Stimulated activated naive CD8-positive, alpha-beta T cell treated with anti-CD3 and anti-CD28 coated beads, Interleukin-15, amount 100 ng/mL, for 72 hours (primary cell): ENCODE measurements around the gene TEN1.
"Not testable (repeated sequence)": the region's sequence is repeated elsewhere in the genome, so short reads cannot be mapped to it uniquely, and the experiment has no call there.

ENCODE experiments used
- ATAC-seq: fragments of 150-1000 bp; cut with Tn5 transposase; 2 replicates; pipeline ENCODE4 v1.10.0; 2021; ENCODE audit warnings: mild to moderate bottlenecking, moderate library complexity
- DNase-seq, 2 donors: peaks; one replicate each; pipeline ENCODE4 v3.0.0; 2021 to 2022
- H3K27ac Mint-ChIP-seq, 2 donors: one replicate each; pipeline ENCODE4 v1.8.0; 2022; ENCODE audit warnings: mild to moderate bottlenecking in 2 of 2, mixed read lengths in 2 of 2, moderate library complexity in 2 of 2
- H3K27me3 Mint-ChIP-seq: one replicate; pipeline ENCODE4 v1.8.0; 2022; ENCODE audit warnings: mixed read lengths
- H3K4me1 Mint-ChIP-seq: one replicate; pipeline ENCODE4 v1.8.0; 2022; ENCODE audit warnings: mild to moderate bottlenecking, mixed read lengths
- H3K4me3 Mint-ChIP-seq, 2 donors: one replicate each; pipeline ENCODE4 v1.8.0; 2022; ENCODE audit warnings: mild to moderate bottlenecking in 2 of 2, mixed read lengths in 2 of 2, moderate library complexity in 1 of 2
- H3K9me3 Mint-ChIP-seq, 2 donors: one replicate each; pipeline ENCODE4 v1.8.0; 2022; ENCODE audit warnings: mixed read lengths in 2 of 2

Gene TEN1

GRCh38 chr17:75965468-75965867 lies 13.6 kb upstream of the TEN1 start:
- ATAC-seq (no peak), DNase-seq (no peak)
- Mint-ChIP-seq H3K4me3 (no peak overlapping the region), H3K27me3 (no peaks in the 10 kb centered on the region), H3K9me3 (no peaks in the 10 kb centered on the region), H3K4me1 (peaks cover 8% of the 10 kb centered on the region), H3K27ac (no peak overlapping the region)

GRCh38 chr17:75969044-75969443 lies 10.0 kb upstream of the TEN1 start:
- not testable (repeated sequence) for H3K9me3 Mint-ChIP-seq, H3K4me3 Mint-ChIP-seq, H3K27me3 Mint-ChIP-seq, ATAC-seq, DNase-seq, H3K27ac Mint-ChIP-seq, H3K4me1 Mint-ChIP-seq

GRCh38 chr17:75970011-75970523 lies 9.0 kb upstream of the TEN1 start:
- DNase-seq: no peak
- no peak for ATAC-seq
- no peaks in the 10 kb centered on the region for H3K27me3 Mint-ChIP-seq
- H3K9me3 Mint-ChIP-seq: no peaks in the 10 kb centered on the region
- H3K27ac Mint-ChIP-seq: no peak overlapping the region
- H3K4me3 Mint-ChIP-seq: no peak overlapping the region
- H3K4me1 Mint-ChIP-seq: no peaks in the 10 kb centered on the region

GRCh38 chr17:75970626-75971025 lies 8.4 kb upstream of the TEN1 start:
- Mint-ChIP-seq H3K9me3 (no peaks in the 10 kb centered on the region), H3K27me3 (no peaks in the 10 kb centered on the region), H3K4me1 (peaks cover 3% of the 10 kb centered on the region), H3K27ac (peak overlapping the region in 1 of 2 donors; percentile 27), H3K4me3 (no peak overlapping the region)
- DNase-seq: no peak
- no peak for ATAC-seq

GRCh38 chr17:75975187-75975586 lies 3.9 kb upstream of the TEN1 start:
- H3K9me3 Mint-ChIP-seq, ATAC-seq, H3K27me3 Mint-ChIP-seq, DNase-seq, H3K4me3 Mint-ChIP-seq, H3K27ac Mint-ChIP-seq: not testable (repeated sequence)
- H3K4me1 Mint-ChIP-seq: peaks cover 36% of the 10 kb centered on the region

- Mint-ChIP-seq H3K9me3 (no peaks in the 10 kb centered on the region), H3K4me3 (peak overlapping the region in 1 of 2 donors; percentile 5), H3K27ac (no peak overlapping the region), H3K4me1 (peaks cover 41% of the 10 kb centered on the region), H3K27me3 (no peaks in the 10 kb centered on the region)
- DNase-seq (no peak), ATAC-seq (no peak)
These were observed 3.3 kb upstream of the TEN1 start for GRCh38 chr17:75975757-75976174.

DNA sequence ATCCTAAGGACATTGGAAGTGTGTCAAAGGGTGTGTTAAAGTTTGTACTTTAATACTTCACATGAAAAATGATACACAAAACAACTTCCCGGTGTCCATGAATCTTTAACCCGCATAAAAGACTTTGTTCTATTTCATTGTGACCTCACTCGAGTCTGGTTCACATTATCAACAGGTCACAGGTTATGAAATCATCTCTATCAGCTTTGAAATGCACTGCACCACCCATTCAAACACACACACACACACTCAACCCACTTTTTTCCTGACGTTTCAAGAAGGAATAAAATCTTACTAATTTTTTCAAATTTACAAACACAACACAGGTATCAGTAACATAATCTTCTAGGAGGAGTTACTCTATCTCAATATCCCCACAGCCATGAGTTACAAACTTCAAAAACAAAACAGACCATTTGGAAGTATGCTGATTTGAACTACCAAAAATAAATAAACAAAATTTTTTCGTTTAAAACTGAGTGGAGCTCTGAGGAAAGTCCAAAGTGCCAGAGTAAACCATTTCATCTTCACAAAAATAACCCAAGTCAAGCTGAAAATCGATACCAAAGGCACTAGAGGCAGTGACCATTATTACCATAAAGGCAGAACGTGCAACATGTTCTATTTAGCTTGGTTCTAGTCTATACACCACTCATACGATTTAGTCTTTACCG lies 2.7 kb upstream of the TEN1 start:
- Mint-ChIP-seq H3K27ac (no peak overlapping the region), H3K4me1 (peaks cover 46% of the 10 kb centered on the region), H3K27me3 (no peaks in the 10 kb centered on the region), H3K4me3 (peak overlapping the region in 1 of 2 donors; percentile 22), H3K9me3 (no peaks in the 10 kb centered on the region)
- no peak for ATAC-seq
- no peak for DNase-seq

DNA sequence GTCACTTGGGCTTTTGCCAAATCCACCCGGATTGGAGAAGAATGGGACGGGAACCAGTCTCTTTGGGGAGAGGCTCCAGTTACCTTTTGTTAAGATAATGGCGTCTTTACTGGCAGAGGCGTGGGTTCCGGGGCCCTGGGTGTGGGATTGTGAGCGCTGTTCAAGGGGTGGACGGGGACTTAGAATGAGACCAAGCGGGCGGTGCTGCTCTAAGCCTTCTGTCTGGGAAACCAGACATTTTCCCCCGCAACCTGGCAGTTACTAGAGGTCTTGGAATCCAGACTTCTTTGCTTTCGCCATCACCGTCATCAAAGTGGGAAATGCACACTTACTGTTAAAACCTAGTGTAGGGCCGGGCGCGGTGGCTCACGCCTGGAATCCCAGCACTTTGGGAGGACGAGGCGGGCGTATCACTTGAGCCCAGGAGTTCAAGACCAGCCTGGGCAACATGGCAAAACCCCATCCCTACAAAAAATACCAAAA lies 706 bp downstream of the TEN1 start:
- peak overlapping the region; percentile 96 to 98 for H3K4me3 Mint-ChIP-seq
- peak overlapping the region; percentile 99 to 100 for H3K27ac Mint-ChIP-seq
- H3K4me1 Mint-ChIP-seq: peaks cover 54% of the 10 kb centered on the region
- H3K9me3 Mint-ChIP-seq: no peaks in the 10 kb centered on the region
- no peaks in the 10 kb centered on the region for H3K27me3 Mint-ChIP-seq
- ATAC-seq: peak; percentile 36
- DNase-seq: no peak

DNA sequence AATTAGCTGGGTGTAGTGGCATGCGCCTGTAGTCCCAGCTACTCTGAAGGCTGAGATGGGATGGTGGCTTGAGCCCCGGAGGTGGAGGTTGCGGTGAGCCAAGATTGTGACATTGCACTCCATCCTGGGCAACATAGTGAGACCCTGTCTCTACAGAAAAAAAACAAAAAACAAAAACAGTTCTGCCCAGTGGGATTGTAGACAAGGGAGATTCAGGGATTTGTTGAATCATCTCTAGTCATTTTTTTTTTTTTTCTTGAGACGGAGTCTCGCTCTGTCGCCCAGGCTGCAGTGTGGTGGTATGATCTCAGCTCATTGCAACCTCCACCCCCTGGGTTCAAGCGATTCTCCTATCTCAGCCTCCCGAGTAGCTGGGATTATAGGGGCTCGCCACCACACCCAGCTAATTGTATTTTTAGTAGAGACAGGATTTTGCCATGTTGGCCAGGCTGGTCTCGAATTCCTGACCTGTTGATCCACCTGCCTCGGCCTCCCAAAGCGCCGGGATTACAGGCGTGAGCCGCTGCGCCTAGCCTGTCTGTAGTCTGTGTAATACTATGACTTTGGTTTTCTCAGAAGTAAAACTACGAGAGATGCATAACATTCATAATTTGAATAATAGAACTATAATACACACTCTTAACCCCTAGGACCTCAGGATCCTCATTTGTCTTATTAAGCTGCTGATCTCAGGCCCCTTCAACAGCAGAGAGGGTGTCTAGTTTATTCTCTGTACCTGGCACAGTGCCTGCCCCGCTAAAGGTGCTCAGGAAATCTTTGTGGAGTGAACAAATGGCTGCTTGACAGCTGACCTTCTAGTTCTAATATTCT lies 1.4 kb downstream of the TEN1 start:
- H3K4me1 Mint-ChIP-seq: peaks cover 53% of the 10 kb centered on the region
- H3K27ac Mint-ChIP-seq: peak overlapping the region; percentile 99 to 100
- DNase-seq (no peak), ATAC-seq (no peak)
- H3K27me3 Mint-ChIP-seq: no peaks in the 10 kb centered on the region
- peak overlapping the region; percentile 96 to 98 for H3K4me3 Mint-ChIP-seq
- no peaks in the 10 kb centered on the region for H3K9me3 Mint-ChIP-seq

- peak overlapping the region in 1 of 2 donors; percentile 27 for H3K27ac Mint-ChIP-seq
- ATAC-seq (no peak), DNase-seq (no peak)
- peak overlapping the region; percentile 96 to 98 for H3K4me3 Mint-ChIP-seq
- peaks cover 46% of the 10 kb centered on the region for H3K4me1 Mint-ChIP-seq
- H3K9me3 Mint-ChIP-seq: no peaks in the 10 kb centered on the region
- H3K27me3 Mint-ChIP-seq: no peaks in the 10 kb centered on the region
These were observed 2.1 kb downstream of the TEN1 start for GRCh38 chr17:75981019-75981615.

- Mint-ChIP-seq H3K27me3 (no peaks in the 10 kb centered on the region), H3K9me3 (no peaks in the 10 kb centered on the region), H3K4me1 (peaks cover 25% of the 10 kb centered on the region), H3K4me3 (no peak overlapping the region), H3K27ac (no peak overlapping the region)
- ATAC-seq (no peak), DNase-seq (no peak)
These were observed 4.6 kb downstream of the TEN1 start for GRCh38 chr17:75983501-75984181.

DNA sequence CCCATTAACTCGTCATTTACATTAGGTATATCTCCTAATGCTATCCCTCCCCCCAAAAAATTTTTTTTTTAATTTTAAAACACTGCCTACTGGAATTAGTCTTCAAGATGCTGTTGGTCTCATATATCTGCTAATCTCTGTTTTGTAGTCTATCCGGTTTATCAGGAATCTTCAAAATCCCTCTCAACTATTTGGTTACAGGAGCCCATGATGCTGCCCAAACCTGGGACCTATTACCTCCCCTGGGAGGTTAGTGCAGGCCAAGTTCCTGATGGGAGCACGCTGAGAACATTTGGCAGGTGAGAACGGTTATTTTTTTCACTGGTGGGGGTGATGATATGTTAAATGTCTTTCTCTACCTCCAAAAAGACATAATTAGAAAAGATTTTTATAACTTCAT lies 6.9 kb downstream of the TEN1 start:
- no peak overlapping the region for H3K27ac Mint-ChIP-seq
- H3K27me3 Mint-ChIP-seq: no peaks in the 10 kb centered on the region
- ATAC-seq: no peak

GRCh38 chr17:75987041-75987440 lies 8.0 kb downstream of the TEN1 start:
- Mint-ChIP-seq H3K4me1 (peaks cover 6% of the 10 kb centered on the region), H3K4me3 (no peak overlapping the region), H3K27me3 (no peaks in the 10 kb centered on the region), H3K9me3 (no peaks in the 10 kb centered on the region), H3K27ac (no peak overlapping the region)
- no peak for ATAC-seq
- DNase-seq: no peak

More for the DNA sequence above, 6.9 kb downstream of the TEN1 start:
- Mint-ChIP-seq H3K4me3 (no peak overlapping the region), H3K9me3 (no peaks in the 10 kb centered on the region), H3K4me1 (peaks cover 11% of the 10 kb centered on the region)
- no peak for DNase-seq

- Mint-ChIP-seq H3K27ac (no peak overlapping the region), H3K9me3 (no peaks in the 10 kb centered on the region), H3K27me3 (no peaks in the 10 kb centered on the region), H3K4me3 (no peak overlapping the region), H3K4me1 (peaks cover 3% of the 10 kb centered on the region)
- no peak for DNase-seq
- ATAC-seq: no peak
These were observed 12.4 kb downstream of the TEN1 start for GRCh38 chr17:75991396-75991795.

- Mint-ChIP-seq H3K4me3 (no peak overlapping the region), H3K27me3 (no peaks in the 10 kb centered on the region), H3K27ac (no peak overlapping the region), H3K4me1 (peaks cover 23% of the 10 kb centered on the region), H3K9me3 (no peaks in the 10 kb centered on the region)
- DNase-seq (no peak), ATAC-seq (no peak)
These were observed 15.8 kb downstream of the TEN1 start for GRCh38 chr17:75994802-75995370.
